Measurements from ENCODE around the gene TRIOBP. TPM values are rescaled to one million over a fixed set of nuclear protein-coding genes. Genes with fewer than 3 reads are reported as not detected.

Gene TRIOBP
- total and polyA plus RNA-seq, 2 of the 4 experiments (the other 2 are of a cell fraction), result 46.4 to 69.8 TPM

DNA sequence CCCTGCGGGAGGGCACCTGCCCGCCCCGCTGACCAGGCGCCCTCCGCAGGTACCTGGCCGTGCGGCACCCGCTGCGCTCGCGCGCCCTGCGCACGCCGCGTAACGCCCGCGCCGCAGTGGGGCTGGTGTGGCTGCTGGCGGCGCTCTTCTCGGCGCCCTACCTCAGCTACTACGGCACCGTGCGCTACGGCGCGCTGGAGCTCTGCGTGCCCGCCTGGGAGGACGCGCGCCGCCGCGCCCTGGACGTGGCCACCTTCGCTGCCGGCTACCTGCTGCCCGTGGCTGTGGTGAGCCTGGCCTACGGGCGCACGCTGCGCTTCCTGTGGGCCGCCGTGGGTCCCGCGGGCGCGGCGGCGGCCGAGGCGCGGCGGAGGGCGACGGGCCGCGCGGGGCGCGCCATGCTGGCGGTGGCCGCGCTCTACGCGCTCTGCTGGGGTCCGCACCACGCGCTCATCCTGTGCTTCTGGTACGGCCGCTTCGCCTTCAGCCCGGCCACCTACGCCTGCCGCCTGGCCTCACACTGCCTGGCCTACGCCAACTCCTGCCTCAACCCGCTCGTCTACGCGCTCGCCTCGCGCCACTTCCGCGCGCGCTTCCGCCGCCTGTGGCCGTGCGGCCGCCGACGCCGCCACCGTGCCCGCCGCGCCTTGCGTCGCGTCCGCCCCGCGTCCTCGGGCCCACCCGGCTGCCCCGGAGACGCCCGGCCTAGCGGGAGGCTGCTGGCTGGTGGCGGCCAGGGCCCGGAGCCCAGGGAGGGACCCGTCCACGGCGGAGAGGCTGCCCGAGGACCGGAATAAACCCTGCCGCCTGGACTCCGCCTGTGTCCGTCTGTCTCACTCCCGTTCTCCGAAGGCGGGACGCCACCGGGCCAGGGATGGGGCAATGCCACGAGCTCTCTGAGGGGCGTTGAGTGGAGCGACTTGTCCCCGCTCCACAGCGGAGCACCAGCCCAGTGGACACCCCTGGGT, 128.1 kb downstream of the TRIOBP start:
- CTCF ChIA-PET, result interaction anchor here (0.7 kb wide), 1 partner anchor 28 kb away, joined by 3 read pairs; no protein-coding TSS in a partner anchor
- H4K8ac ChIP-seq (ENCODE audit: low read depth in 2 of 2, low read length in 2 of 2), result no peak overlapping the region
- H2AK9ac ChIP-seq (replicated peaks; ENCODE audit: low read depth, low read length, poor library complexity), result peak overlapping the region; percentile 42
- no peak overlapping the region for H3K4ac ChIP-seq (ENCODE audit: low read depth, low read length)
- no peak overlapping the region for H2BK20ac ChIP-seq (ENCODE audit: low read depth, low read length)
- DNase-seq (no peak), ATAC-seq (ENCODE audit: low read depth) (peak; percentile 61)
- H3K4me3 ChIP-seq (ENCODE audit: insufficient read depth, low read depth, low read length), result peak overlapping the region; percentile 47
- dilution Hi-C loops (cut with HindIII; ENCODE audit: low sequenced_read_pairs, unreplicated experiment), result no loop called here
- peak overlapping the region; percentile 87 for H2AFZ ChIP-seq (replicated peaks; ENCODE audit: low read length, poor library complexity)
- no peak overlapping the region for H3K14ac ChIP-seq (replicated peaks; ENCODE audit: low read depth, low read length)
- no peak overlapping the region for H2BK120ac ChIP-seq (ENCODE audit: low read depth, low read length)
- H3K4me2 ChIP-seq (ENCODE audit: low read depth, low read length), result peak overlapping the region; percentile 62
- H3K36me3 ChIP-seq (ENCODE audit: control insufficient read depth, insufficient read depth, low read length), result peaks cover 2% of the 10 kb centered on the region
- H2AK5ac ChIP-seq (ENCODE audit: low read depth, low read length), result no peak overlapping the region
- in situ Hi-C loops (cut with MboI; ENCODE audit: low sequenced_read_pairs), result no loop called here
- no peak overlapping the region for H4K91ac ChIP-seq (ENCODE audit: insufficient read depth, low read depth, low read length)
- H4K20me1 ChIP-seq (ENCODE audit: insufficient read depth, low read length), result no peaks in the 10 kb centered on the region
- no peak overlapping the region for H4K5ac ChIP-seq (ENCODE audit: low read depth, low read length)
- WGBS, 2 experiments (ENCODE audit: extremely low coverage in 2 of 2, insufficient read length in 1 of 2), result 17% methylated on average over 55 of the region's 135 CpGs; no CpG with 5 or more reads in 1 of the 2 experiments
- POLR2A ChIA-PET (ENCODE audit: unreplicated experiment), result no interaction called here
- no peak overlapping the region for H2BK5ac ChIP-seq (ENCODE audit: low read depth, low read length, poor library complexity, severe bottlenecking)
- no peaks in the 10 kb centered on the region for H3K9me1 ChIP-seq (ENCODE audit: insufficient read depth, low read length)
- no peak overlapping the region for H3K23ac ChIP-seq (ENCODE audit: low read depth, low read length)
- no peak overlapping the region for H3K18ac ChIP-seq (ENCODE audit: low read depth, low read length)
- no peak overlapping the region; the same call in 1 of the 2 replicates for H3K9ac ChIP-seq (ENCODE audit: low read depth, low read length)
- no peak overlapping the region for H3K27ac ChIP-seq (ENCODE audit: insufficient read depth, low read length)
- BruUV-seq (replicated peaks), result no TSS peak
- no peaks in the 10 kb centered on the region for H3K4me1 ChIP-seq (ENCODE audit: control insufficient read depth, insufficient read depth, low read length)
- H3K27me3 ChIP-seq (ENCODE audit: control insufficient read depth, insufficient read depth, low read length), result peaks cover 27% of the 10 kb centered on the region
- H2BK15ac ChIP-seq (ENCODE audit: low read depth, low read length), result no peak overlapping the region
- intact Hi-C loops (cut with micrococcal nuclease), result no loop called here
- H3K79me1 ChIP-seq (ENCODE audit: low read depth in 1 of 2, low read length in 2 of 2), result no peaks in the 10 kb centered on the region
- H3K56ac ChIP-seq (ENCODE audit: extremely low read depth, insufficient read depth, low read length), result no peak overlapping the region
- H3K9me3 ChIP-seq (ENCODE audit: control insufficient read depth, insufficient read depth, low read length), result no peaks in the 10 kb centered on the region
- no peak for TF ChIP-seq POLR2A (IDR thresholded peaks at IDR 0.05; ENCODE audit: low read depth, low read length)
- TF ChIP-seq, protein P1, sequence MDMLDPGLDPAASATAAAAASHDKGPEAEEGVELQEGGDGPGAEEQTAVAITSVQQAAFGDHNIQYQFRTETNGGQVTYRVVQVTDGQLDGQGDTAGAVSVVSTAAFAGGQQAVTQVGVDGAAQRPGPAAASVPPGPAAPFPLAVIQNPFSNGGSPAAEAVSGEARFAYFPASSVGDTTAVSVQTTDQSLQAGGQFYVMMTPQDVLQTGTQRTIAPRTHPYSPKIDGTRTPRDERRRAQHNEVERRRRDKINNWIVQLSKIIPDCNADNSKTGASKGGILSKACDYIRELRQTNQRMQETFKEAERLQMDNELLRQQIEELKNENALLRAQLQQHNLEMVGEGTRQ (IDR thresholded peaks at IDR 0.05; ENCODE audit: low read depth, low read length), result no peak
- no peak for TF ChIP-seq BHLHE40 (IDR thresholded peaks at IDR 0.05; ENCODE audit: low read depth, low read length)
- TF ChIP-seq MXI1 (IDR thresholded peaks at IDR 0.05; ENCODE audit: borderline replicate concordance, low read depth, low read length), result no peak
- no peak for TF ChIP-seq MAFK (IDR thresholded peaks at IDR 0.05; ENCODE audit: low read depth, low read length)
- no peak for TF ChIP-seq NFE2L2 (IDR thresholded peaks at IDR 0.05; ENCODE audit: low read depth, low read length)
- TF ChIP-seq, protein P2, sequence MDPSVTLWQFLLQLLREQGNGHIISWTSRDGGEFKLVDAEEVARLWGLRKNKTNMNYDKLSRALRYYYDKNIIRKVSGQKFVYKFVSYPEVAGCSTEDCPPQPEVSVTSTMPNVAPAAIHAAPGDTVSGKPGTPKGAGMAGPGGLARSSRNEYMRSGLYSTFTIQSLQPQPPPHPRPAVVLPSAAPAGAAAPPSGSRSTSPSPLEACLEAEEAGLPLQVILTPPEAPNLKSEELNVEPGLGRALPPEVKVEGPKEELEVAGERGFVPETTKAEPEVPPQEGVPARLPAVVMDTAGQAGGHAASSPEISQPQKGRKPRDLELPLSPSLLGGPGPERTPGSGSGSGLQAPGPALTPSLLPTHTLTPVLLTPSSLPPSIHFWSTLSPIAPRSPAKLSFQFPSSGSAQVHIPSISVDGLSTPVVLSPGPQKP (IDR thresholded peaks at IDR 0.05; ENCODE audit: borderline replicate concordance, low read depth, low read length), result no peak
- no peak for TF ChIP-seq FOS (IDR thresholded peaks at IDR 0.05; ENCODE audit: low read depth, low read length)
- no peak for TF ChIP-seq CEBPB (IDR thresholded peaks at IDR 0.05; ENCODE audit: low read depth, low read length)
- TF ChIP-seq MAZ (IDR thresholded peaks at IDR 0.05; ENCODE audit: borderline replicate concordance, low read depth, low read length), result no peak
- no peak for TF ChIP-seq RCOR1 (IDR thresholded peaks at IDR 0.05; ENCODE audit: insufficient replicate concordance, low read length)
- TF ChIP-seq CHD1 (IDR thresholded peaks at IDR 0.05; ENCODE audit: low read depth, low read length), result no peak
- TF ChIP-seq, protein P3, sequence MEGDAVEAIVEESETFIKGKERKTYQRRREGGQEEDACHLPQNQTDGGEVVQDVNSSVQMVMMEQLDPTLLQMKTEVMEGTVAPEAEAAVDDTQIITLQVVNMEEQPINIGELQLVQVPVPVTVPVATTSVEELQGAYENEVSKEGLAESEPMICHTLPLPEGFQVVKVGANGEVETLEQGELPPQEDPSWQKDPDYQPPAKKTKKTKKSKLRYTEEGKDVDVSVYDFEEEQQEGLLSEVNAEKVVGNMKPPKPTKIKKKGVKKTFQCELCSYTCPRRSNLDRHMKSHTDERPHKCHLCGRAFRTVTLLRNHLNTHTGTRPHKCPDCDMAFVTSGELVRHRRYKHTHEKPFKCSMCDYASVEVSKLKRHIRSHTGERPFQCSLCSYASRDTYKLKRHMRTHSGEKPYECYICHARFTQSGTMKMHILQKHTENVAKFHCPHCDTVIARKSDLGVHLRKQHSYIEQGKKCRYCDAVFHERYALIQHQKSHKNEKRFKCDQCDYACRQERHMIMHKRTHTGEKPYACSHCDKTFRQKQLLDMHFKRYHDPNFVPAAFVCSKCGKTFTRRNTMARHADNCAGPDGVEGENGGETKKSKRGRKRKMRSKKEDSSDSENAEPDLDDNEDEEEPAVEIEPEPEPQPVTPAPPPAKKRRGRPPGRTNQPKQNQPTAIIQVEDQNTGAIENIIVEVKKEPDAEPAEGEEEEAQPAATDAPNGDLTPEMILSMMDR (conservative IDR thresholded peaks at IDR 0.05; ENCODE audit: low read depth, low read length), result no peak
- no peak for TF ChIP-seq RAD21 (IDR thresholded peaks at IDR 0.05; ENCODE audit: low read length)

Measured in IMR-90 (cell line).